Spinal cord (tissue), 10 donors: ENCODE measurements around the gene CTBP2. TPM values are rescaled to one million over a fixed set of nuclear protein-coding genes. Genes with fewer than 3 reads are reported as not detected.

ENCODE experiments used
- DNase-seq, 6 donors: peaks; one replicate each; pipeline versions ENCODE4 v3.0.0 to v3.0.0-alpha.2; 2013 to 2015; ENCODE audit warnings: low spot score in 6 of 6, low read depth in 4 of 6
- H3K27ac ChIP-seq: one replicate; pipeline ENCODE4 v1.5.1; 2013; ENCODE audit warnings: low read depth, low read length, control low read depth
- H3K27me3 ChIP-seq: one replicate; pipeline ENCODE4 v1.6.1; 2013; ENCODE audit warnings: low read length; ENCODE audit not compliant: control insufficient read depth, insufficient read depth
- H3K36me3 ChIP-seq: one replicate; pipeline ENCODE4 v1.6.1; 2013; ENCODE audit warnings: low read length; ENCODE audit not compliant: control insufficient read depth, insufficient read depth
- H3K4me1 ChIP-seq: one replicate; pipeline ENCODE4 v1.6.1; 2013; ENCODE audit warnings: low read length; ENCODE audit not compliant: control insufficient read depth, insufficient read depth
- H3K4me3 ChIP-seq: one replicate; pipeline ENCODE4 v1.5.1; 2013; ENCODE audit warnings: low read depth, low read length, control low read depth
- H3K9me3 ChIP-seq: one replicate; pipeline ENCODE4 v1.6.1; 2013; ENCODE audit warnings: low read length; ENCODE audit not compliant: control insufficient read depth, insufficient read depth
- WGBS: methylation state at CpG from one replicate; pipeline ENCODE4 v1.1.5; 2013; ENCODE audit warnings: missing lambda C conversion rate; ENCODE audit not compliant: insufficient coverage; 5-methylcytosine and 5-hydroxymethylcytosine counted together
- polyA plus RNA-seq, 2 donors: library from polyadenylated mRNA; unstranded; fragments of 120-200 nt; gene quantifications; one replicate each; pipeline ENCODE4 v1.2.1, GENCODE V29; 2013; ENCODE audit not compliant: insufficient read length in 2 of 2
- total RNA-seq, 2 donors: library from RNA; depleted of rRNA in 1 of 2; stranded (reverse); fragments of 120-200 nt in 1 of 2; fragments of >200 nt in 1 of 2; gene quantifications; one replicate each; pipeline versions ENCODE4 v1.2.3 to v1.2.4, GENCODE V29; 2013 to 2014
- donor health status: healthy.

Gene CTBP2
- total and polyA plus RNA-seq, 4 donors: 44.2 to 96.2 (median 83.9) TPM

- WGBS: 54% methylated on average over 11 of the region's 12 CpGs
- Histone ChIP-seq H3K4me3 (no peak overlapping the region), H3K4me1 (peaks cover 77% of the 10 kb centered on the region), H3K36me3 (peaks cover 39% of the 10 kb centered on the region), H3K27ac (peak overlapping the region; percentile 42), H3K27me3 (no peaks in the 10 kb centered on the region), H3K9me3 (no peaks in the 10 kb centered on the region)
- no peak for DNase-seq
These were observed 142.6 kb downstream of the CTBP2 start for GRCh38 chr10:125017547-125018298.

DNA sequence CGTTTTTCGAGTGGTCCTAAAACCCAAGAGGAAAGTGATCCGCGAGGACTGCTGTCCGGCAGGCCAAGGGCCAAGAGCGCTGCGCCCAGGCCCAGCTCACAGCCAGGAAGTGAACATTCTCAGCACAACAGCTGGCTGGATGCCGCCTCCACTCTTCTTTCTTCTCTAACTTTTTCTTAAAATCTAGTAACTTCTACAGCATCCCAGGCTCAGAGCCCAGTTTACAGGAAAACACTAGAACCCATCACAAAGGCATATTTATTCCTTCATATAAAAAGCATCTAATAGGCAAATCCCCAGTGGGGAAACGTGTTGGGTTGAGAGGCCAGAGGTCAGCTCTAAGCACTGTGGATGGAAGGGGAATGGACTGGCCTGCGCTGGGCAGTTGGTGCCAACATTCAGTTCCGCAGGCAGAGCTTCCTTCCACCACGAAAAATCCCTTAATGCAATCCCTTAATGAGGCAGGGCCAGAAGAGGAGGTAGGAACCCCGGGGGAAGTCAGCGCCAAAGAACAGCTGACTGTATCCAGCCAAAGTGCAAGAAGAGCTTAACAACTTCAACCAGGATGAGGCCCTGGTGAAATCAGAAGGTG, 143.7 kb downstream of the CTBP2 start:
- Histone ChIP-seq H3K9me3 (no peaks in the 10 kb centered on the region), H3K27ac (peak overlapping the region; percentile 83), H3K36me3 (peaks cover 43% of the 10 kb centered on the region), H3K27me3 (no peaks in the 10 kb centered on the region), H3K4me3 (no peak overlapping the region), H3K4me1 (peaks cover 76% of the 10 kb centered on the region)
- WGBS: 63% methylated on average over 10 of the region's 14 CpGs
- peak in 1 of 6 donors; percentile 70 for DNase-seq

DNA sequence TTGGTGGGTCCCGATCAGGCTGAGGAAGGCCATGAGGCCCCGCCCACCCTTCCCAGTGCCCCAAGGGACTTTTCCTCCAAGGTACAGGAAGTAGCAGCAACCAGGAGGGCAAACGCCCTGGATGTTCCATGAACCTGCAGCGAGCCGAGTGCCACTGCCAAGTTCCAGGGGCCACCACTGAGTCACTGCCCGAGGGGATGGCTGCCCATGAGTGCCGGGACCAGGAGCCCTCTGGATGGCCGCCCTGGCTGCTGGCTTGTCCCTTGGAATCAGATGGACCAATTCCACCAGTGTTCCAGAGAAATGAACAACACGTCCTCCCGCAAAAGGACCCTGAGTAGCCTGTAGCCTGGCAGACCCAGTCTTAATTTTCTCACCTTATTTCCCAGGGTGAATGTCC, 144.2 kb downstream of the CTBP2 start:
- DNase-seq: no peak
- H3K36me3 ChIP-seq: peaks cover 44% of the 10 kb centered on the region
- no peak overlapping the region for H3K4me3 ChIP-seq
- H3K4me1 ChIP-seq: peaks cover 75% of the 10 kb centered on the region
- peak overlapping the region; percentile 83 for H3K27ac ChIP-seq
- no peaks in the 10 kb centered on the region for H3K27me3 ChIP-seq
- no peaks in the 10 kb centered on the region for H3K9me3 ChIP-seq
- 71% methylated on average over 9 of the region's 10 CpGs for whole genome bisulfite sequencing

GRCh38 chr10:125015356-125015944, 144.9 kb downstream of the CTBP2 start:
- WGBS: 73% methylated on average over 16 of the region's 23 CpGs
- H3K27me3 ChIP-seq: no peaks in the 10 kb centered on the region
- H3K27ac ChIP-seq: peak overlapping the region; percentile 83
- no peak for DNase-seq
- H3K9me3 ChIP-seq: no peaks in the 10 kb centered on the region
- H3K4me3 ChIP-seq: no peak overlapping the region
- H3K36me3 ChIP-seq: peaks cover 41% of the 10 kb centered on the region
- peaks cover 77% of the 10 kb centered on the region for H3K4me1 ChIP-seq

DNA sequence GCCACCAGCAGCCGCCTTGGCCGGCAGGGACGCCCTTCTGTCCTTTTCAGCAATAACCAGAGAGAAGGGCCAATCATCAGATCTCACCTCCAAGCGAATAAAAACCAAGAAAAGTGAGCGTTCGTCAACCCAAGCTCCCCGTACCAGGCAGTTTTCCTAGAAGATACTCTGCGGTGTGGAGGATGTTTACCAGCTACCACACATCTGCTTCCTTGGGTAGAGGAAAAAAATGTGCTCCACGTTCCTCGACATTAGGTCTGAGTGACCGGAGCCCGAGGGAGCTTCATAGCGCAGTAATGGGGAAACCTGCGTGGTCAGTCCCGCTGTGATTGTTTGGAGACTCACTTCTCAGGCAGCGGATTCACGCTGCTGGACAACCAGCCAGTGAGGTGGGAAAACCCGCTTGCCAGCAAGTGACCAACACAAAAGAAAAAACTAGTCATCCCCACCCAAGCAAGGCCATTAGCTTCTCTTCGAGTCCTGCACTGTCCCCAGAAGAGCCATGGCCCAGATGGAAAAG, 145.5 kb downstream of the CTBP2 start:
- H3K36me3 ChIP-seq: peaks cover 36% of the 10 kb centered on the region
- no peaks in the 10 kb centered on the region for H3K9me3 ChIP-seq
- H3K27ac ChIP-seq: no peak overlapping the region
- no peak for DNase-seq
- no peak overlapping the region for H3K4me3 ChIP-seq
- peaks cover 77% of the 10 kb centered on the region for H3K4me1 ChIP-seq
- WGBS: 79% methylated on average over 14 of the region's 19 CpGs
- H3K27me3 ChIP-seq: no peaks in the 10 kb centered on the region

GRCh38 chr10:125014086-125014830, 146.1 kb downstream of the CTBP2 start:
- Histone ChIP-seq H3K27me3 (no peaks in the 10 kb centered on the region), H3K9me3 (no peaks in the 10 kb centered on the region), H3K36me3 (peaks cover 36% of the 10 kb centered on the region), H3K27ac (no peak overlapping the region), H3K4me3 (no peak overlapping the region), H3K4me1 (peaks cover 83% of the 10 kb centered on the region)
- DNase-seq: no peak
- WGBS: 66% methylated on average over 19 of the region's 20 CpGs

DNA sequence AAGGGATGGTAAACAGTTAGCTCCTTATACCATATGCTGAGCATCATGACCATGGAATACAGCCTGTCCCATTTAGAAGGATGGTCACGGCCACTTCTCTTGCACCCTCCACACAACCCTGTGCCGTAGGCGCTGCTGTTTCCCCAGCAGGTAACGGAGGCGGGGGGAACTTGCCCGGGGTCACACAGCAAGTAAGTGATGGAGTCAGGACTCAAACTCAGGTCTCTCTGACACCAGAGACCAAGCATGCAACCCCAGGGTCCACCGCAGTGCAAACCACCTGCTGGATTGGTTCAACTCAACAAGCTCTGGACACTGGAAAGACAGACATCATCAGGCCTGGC, 146.9 kb downstream of the CTBP2 start:
- DNase-seq: no peak
- 94% methylated on average over 6 of the region's 7 CpGs for WGBS
- Histone ChIP-seq H3K4me3 (no peak overlapping the region), H3K9me3 (no peaks in the 10 kb centered on the region), H3K27ac (no peak overlapping the region), H3K4me1 (peaks cover 84% of the 10 kb centered on the region), H3K27me3 (no peaks in the 10 kb centered on the region), H3K36me3 (peaks cover 36% of the 10 kb centered on the region)

DNA sequence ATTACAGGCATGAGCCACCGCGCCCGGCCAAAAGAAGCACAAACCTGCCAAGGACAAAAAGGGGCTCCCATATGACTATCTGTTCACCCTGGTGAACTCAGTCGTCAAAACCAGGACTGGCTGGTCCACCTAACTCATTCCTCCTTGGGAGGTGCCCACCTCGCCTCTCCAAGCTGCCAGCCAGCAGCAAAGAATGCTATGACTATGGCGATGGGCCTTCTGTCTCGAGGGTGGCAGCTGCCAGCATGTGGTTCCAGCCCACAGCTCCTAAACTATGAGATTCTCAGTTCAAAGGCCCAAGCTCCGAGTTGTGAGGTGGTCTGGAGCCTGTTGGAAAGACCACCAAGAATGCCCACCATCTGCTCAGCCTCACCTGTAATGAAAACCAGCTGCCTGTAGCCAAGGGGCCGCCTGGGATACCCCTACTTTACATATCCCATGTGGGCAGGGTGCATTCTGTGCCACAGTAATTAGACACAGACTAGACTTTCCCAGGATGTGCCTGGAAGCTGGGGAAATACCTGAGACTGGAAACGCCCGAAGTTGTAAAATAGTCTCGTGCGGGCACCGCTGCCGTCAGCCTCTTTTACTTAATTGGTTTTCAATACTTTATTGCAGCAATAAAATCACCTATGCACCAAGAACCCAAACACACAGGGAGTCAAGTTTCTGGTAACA, 147.4 kb downstream of the CTBP2 start:
- no peak for DNase-seq
- 90% methylated on average over 6 of the region's 15 CpGs for WGBS
- H3K27ac ChIP-seq: no peak overlapping the region
- H3K9me3 ChIP-seq: no peaks in the 10 kb centered on the region
- no peak overlapping the region for H3K4me3 ChIP-seq
- H3K27me3 ChIP-seq: no peaks in the 10 kb centered on the region
- H3K4me1 ChIP-seq: peaks cover 84% of the 10 kb centered on the region
- peaks cover 40% of the 10 kb centered on the region for H3K36me3 ChIP-seq
